ENCODE results near the gene LTBP1. TPM values are rescaled to one million over a fixed set of nuclear protein-coding genes. Genes with fewer than 3 reads are reported as not detected.
"Not testable (repeated sequence)": the region's sequence is repeated elsewhere in the genome, so short reads cannot be mapped to it uniquely, and the experiment has no call there.

Gene LTBP1
- polyA plus RNA-seq, 3 donors, result 1.3 to 8.8 (median 7.0) TPM

- WGBS, 3 donors, result 61 to 78% (median 67%) methylated on average over 3 of the region's 3 CpGs
- H3K27ac ChIP-seq (ENCODE audit: low read depth, low read length), result no peak overlapping the region
Observed at GRCh38 chr2:33344230-33344629, 397.5 kb downstream of the LTBP1 start.

- 43 to 75% (median 74%) methylated on average over 3 of the region's 3 CpGs for WGBS, 3 donors
- H3K27ac ChIP-seq (ENCODE audit: low read depth, low read length), result no peak overlapping the region
Observed at GRCh38 chr2:33347856-33348255, 401.1 kb downstream of the LTBP1 start.

GRCh38 chr2:33350632-33351031, 403.9 kb downstream of the LTBP1 start:
- no peak overlapping the region for H3K27ac ChIP-seq (ENCODE audit: low read depth, low read length)

DNA sequence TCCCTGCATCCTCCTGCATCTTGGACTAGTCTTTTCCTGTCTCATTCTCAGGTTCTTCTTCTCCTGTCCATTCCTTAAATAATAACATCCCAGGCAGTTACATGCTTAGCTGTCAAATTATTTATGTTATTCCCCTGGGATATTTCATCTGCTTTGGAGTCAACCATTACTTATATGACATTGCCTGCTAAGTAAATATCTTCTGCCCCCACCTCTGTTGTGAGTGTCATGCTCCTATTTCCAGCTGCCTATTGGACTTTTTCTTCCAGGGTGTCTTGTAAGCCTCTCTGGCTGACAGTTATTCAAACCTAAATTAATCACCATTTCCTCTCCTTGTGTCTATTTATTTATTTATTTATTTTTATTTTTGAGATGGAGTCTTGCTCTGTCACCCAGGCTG, 405.0 kb downstream of the LTBP1 start:
- no peak overlapping the region for H3K27ac ChIP-seq (ENCODE audit: low read depth, low read length)

GRCh38 chr2:33354981-33355380, 408.2 kb downstream of the LTBP1 start:
- H3K27ac ChIP-seq (ENCODE audit: low read depth, low read length), result no peak overlapping the region
- WGBS, 3 donors, result 76 to 97% (median 91%) methylated on average over 8 of the region's 8 CpGs

GRCh38 chr2:33358878-33359277, 412.1 kb downstream of the LTBP1 start:
- 74 to 97% (median 80%) methylated on average over 6 of the region's 6 CpGs for WGBS, 3 donors
- H3K27ac ChIP-seq (ENCODE audit: low read depth, low read length), result no peak overlapping the region

- H3K27ac ChIP-seq (ENCODE audit: low read depth, low read length), result no peak overlapping the region
- WGBS, 3 donors, result 76 to 81% (median 76%) methylated on average over 5 of the region's 5 CpGs
Observed at GRCh38 chr2:33363325-33364298, 416.9 kb downstream of the LTBP1 start.

- WGBS, 3 donors, result 53 to 83% (median 81%) methylated on average over 9 of the region's 9 CpGs
- H3K27ac ChIP-seq (ENCODE audit: low read depth, low read length), result no peak overlapping the region
Observed at GRCh38 chr2:33365264-33365970, 418.7 kb downstream of the LTBP1 start.

GRCh38 chr2:33366473-33366872, 419.7 kb downstream of the LTBP1 start:
- no peak overlapping the region for H3K27ac ChIP-seq (ENCODE audit: low read depth, low read length)
- WGBS, 3 donors, result 56 to 61% (median 57%) methylated on average over 5 of the region's 5 CpGs

DNA sequence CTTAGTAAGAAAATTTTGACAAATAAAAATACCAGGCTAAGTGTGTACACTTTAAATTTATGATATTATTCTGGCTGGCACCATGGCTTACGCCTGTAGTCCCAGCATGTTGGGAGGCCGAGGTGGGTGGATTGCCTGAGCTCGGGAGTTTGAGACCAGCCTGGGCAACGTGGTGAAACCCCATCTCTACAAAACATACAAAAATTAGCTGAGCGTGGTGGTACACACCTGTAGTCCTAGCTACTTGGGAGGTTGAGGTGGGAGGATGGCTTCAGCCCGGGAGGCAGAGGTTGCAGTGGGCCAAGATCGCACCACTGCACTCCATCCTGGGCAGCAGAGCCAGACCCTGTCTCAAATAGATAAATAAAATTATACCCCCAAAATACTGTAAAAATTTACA, 421.8 kb downstream of the LTBP1 start:
- 92 to 98% (median 96%) methylated on average over 7 of the region's 7 CpGs for WGBS, 3 donors
- H3K27ac ChIP-seq (ENCODE audit: low read depth, low read length), result not testable (repeated sequence)

GRCh38 chr2:33369191-33369590, 422.4 kb downstream of the LTBP1 start:
- no peak overlapping the region for H3K27ac ChIP-seq (ENCODE audit: low read depth, low read length)
- 90 to 93% (median 92%) methylated on average over 5 of the region's 5 CpGs for WGBS, 3 donors

- no peak overlapping the region for H3K27ac ChIP-seq (ENCODE audit: low read depth, low read length)
- 74 to 86% (median 84%) methylated on average over 8 of the region's 8 CpGs for WGBS, 3 donors
Observed at GRCh38 chr2:33370636-33371265, 424.0 kb downstream of the LTBP1 start.

- no peak overlapping the region for H3K27ac ChIP-seq (ENCODE audit: low read depth, low read length)
- 82 to 89% (median 85%) methylated on average over 8 of the region's 8 CpGs for WGBS, 3 donors
Observed at GRCh38 chr2:33371304-33372090, 424.7 kb downstream of the LTBP1 start.

- no peak overlapping the region for H3K27ac ChIP-seq (ENCODE audit: low read depth, low read length)
- 15 to 29% (median 27%) methylated on average over 5 of the region's 5 CpGs for WGBS, 3 donors
Observed at GRCh38 chr2:33372940-33373553, 426.3 kb downstream of the LTBP1 start.

GRCh38 chr2:33373986-33374385, 427.2 kb downstream of the LTBP1 start:
- no peak overlapping the region for H3K27ac ChIP-seq (ENCODE audit: low read depth, low read length)
- 57 to 68% (median 66%) methylated on average over 5 of the region's 5 CpGs for WGBS, 3 donors

- H3K27ac ChIP-seq (ENCODE audit: low read depth, low read length), result no peak overlapping the region
- whole genome bisulfite sequencing, 3 donors, result 63 to 82% (median 81%) methylated on average over 7 of the region's 7 CpGs
Observed at GRCh38 chr2:33375054-33375453, 428.3 kb downstream of the LTBP1 start.

DNA sequence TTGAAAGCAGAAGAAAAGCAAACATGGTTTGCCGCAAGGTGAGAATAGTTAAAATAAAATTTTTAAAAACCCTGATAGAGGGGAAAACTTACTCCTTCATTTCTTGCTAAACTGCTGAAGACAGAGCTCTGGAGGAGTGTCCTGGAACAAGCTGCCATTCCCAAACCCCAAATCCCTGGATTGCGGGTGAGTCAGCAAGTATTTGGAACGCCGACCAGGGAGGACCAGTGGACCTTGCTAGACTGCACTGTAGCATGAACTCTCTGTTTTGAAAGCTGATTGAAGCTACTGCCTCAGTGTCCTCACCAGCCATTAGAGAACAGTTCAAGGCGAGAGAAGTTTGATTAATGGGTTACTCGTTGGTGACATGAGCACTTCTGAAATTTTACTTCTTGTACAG, 430.3 kb downstream of the LTBP1 start:
- WGBS, 3 donors, result 73 to 81% (median 77%) methylated on average over 6 of the region's 6 CpGs
- no peak overlapping the region for H3K27ac ChIP-seq (ENCODE audit: low read depth, low read length)

DNA sequence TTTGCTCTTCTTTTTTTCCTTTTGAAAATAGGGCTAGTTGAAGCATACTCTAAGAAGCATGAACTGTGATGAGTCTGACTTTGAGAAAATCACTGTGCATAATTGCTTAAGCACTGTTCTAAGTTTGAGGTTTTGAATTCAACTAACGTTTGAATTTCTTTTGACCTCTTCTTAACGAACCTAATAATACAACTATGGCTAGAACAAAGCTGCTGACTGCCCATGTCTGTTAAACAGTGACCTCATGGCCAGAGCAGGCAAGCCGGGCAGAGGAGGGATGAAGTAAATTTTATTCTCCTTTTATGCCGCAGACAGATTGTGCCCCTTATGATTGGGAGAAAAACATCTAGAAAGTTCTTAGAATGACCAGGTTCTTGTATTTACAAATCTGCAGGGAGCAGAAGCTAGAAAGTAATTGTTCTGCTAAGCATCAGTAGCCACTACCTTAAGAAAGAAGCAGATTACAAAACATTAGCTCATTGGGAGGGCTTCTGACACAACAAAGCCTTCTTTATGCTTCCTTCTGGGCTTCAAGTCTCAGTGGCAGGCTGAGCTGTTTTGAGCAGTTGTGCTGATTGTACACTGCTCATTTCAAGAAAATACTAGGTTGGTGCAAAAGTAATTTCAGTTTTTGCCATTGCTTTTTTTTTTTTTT, 431.9 kb downstream of the LTBP1 start:
- 63 to 78% (median 74%) methylated on average over 4 of the region's 4 CpGs for WGBS, 3 donors
- H3K27ac ChIP-seq (ENCODE audit: low read depth, low read length), result no peak overlapping the region

Data from adipose tissue (tissue), 3 donors.